ENCODE data around the gene GPR21. TPM values are rescaled to one million over a fixed set of nuclear protein-coding genes. Genes with fewer than 3 reads are reported as not detected.

The GPR21 gene
- total RNA-seq, 2 experiments from 2014 or later = 0.74 to 0.89 TPM

DNA sequence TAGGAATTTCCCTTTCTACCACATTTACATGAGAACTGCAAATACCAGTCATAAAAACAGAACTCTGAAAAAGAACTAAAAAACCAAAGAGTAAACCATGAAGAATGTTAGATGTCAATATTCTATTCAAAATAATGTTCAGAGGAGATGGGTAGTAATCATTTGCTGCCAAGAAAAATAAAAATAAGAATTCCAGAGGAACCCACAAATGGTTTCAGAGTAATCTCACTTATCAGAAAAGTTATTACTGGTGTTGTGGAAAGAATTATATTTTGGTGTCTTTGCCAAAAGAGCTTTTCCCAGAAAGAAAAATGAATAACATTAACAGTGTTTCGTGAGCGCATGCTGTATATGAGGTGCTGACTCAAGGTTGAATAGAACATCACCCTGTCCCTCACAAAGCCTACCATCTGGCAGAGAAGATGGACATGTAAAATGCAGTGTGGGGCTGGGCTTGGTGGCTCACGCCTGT is 35.6 kb downstream of the GPR21 start:
- Histone ChIP-seq H3K27ac (ENCODE audit: low read depth in 1 of 2, low read length in 2 of 2) (no peak overlapping the region), H3K4me3 (ENCODE audit: low read length) (no peak overlapping the region), H3K4me1 (ENCODE audit: insufficient read depth, low read length) (no peaks in the 10 kb centered on the region), H3K36me3 (ENCODE audit: insufficient read depth, low read length) (peaks cover 48% of the 10 kb centered on the region), H3K9me3 (ENCODE audit: control insufficient read depth in 1 of 2, insufficient read depth in 1 of 2, low read length in 2 of 2) (no peaks in the 10 kb centered on the region), H3K27me3 (ENCODE audit: control insufficient read depth in 1 of 2, insufficient read depth in 2 of 2, low read length in 2 of 2) (no peaks in the 10 kb centered on the region)
- DNase-seq (no peak), ATAC-seq (ENCODE audit: poor library complexity) (no peak)
- Mint-ChIP-seq H3K9me3 (no peaks in the 10 kb centered on the region), H3K4me3 (no peak overlapping the region), H3K27me3 (no peaks in the 10 kb centered on the region), H3K4me1 (ENCODE audit: low read depth) (peaks cover 5% of the 10 kb centered on the region), H3K36me3 (ENCODE audit: low read depth) (peaks cover 91% of the 10 kb centered on the region), H3K27ac (no peak overlapping the region)
- ChIA-PET POLR2A (no interaction called here), CTCF (no interaction called here)
- TF ChIP-seq, protein P1, sequence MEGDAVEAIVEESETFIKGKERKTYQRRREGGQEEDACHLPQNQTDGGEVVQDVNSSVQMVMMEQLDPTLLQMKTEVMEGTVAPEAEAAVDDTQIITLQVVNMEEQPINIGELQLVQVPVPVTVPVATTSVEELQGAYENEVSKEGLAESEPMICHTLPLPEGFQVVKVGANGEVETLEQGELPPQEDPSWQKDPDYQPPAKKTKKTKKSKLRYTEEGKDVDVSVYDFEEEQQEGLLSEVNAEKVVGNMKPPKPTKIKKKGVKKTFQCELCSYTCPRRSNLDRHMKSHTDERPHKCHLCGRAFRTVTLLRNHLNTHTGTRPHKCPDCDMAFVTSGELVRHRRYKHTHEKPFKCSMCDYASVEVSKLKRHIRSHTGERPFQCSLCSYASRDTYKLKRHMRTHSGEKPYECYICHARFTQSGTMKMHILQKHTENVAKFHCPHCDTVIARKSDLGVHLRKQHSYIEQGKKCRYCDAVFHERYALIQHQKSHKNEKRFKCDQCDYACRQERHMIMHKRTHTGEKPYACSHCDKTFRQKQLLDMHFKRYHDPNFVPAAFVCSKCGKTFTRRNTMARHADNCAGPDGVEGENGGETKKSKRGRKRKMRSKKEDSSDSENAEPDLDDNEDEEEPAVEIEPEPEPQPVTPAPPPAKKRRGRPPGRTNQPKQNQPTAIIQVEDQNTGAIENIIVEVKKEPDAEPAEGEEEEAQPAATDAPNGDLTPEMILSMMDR (IDR thresholded peaks at IDR 0.05) = no peak
- intact Hi-C loops (cut with DNase I, micrococcal nuclease) = no loop called here

- ChIA-PET POLR2A (no interaction called here), CTCF (interaction anchor here (1.1 kb wide), 1 partner anchor 148 kb away, joined by 3 read pairs; no protein-coding TSS in a partner anchor)
- no peak overlapping the region for H3K27ac ChIP-seq (ENCODE audit: low read depth in 1 of 2, low read length in 2 of 2)
- no peak overlapping the region for H3K4me3 ChIP-seq (ENCODE audit: low read length)
- Mint-ChIP-seq H3K27ac (no peak overlapping the region), H3K9me3 (no peaks in the 10 kb centered on the region), H3K4me3 (no peak overlapping the region), H3K4me1 (ENCODE audit: low read depth) (peaks cover 5% of the 10 kb centered on the region), H3K27me3 (no peaks in the 10 kb centered on the region), H3K36me3 (ENCODE audit: low read depth) (peaks cover 86% of the 10 kb centered on the region)
- DNase-seq (no peak), ATAC-seq (ENCODE audit: poor library complexity) (no peak)
- no peaks in the 10 kb centered on the region for H3K9me3 ChIP-seq (ENCODE audit: control insufficient read depth in 1 of 2, insufficient read depth in 1 of 2, low read length in 2 of 2)
- TF ChIP-seq, protein P1 (IDR thresholded peaks at IDR 0.05) = no peak
- intact Hi-C loops (cut with DNase I, micrococcal nuclease) = no loop called here
- no peaks in the 10 kb centered on the region for H3K4me1 ChIP-seq (ENCODE audit: insufficient read depth, low read length)
- H3K36me3 ChIP-seq (ENCODE audit: insufficient read depth, low read length) = peaks cover 44% of the 10 kb centered on the region
- H3K27me3 ChIP-seq (ENCODE audit: control insufficient read depth in 1 of 2, insufficient read depth in 2 of 2, low read length in 2 of 2) = no peaks in the 10 kb centered on the region
Observed at GRCh38 chr9:123070198-123070597, 36.7 kb downstream of the GPR21 start.

- Histone ChIP-seq H3K36me3 (ENCODE audit: insufficient read depth, low read length) (peaks cover 28% of the 10 kb centered on the region), H3K27me3 (ENCODE audit: control insufficient read depth in 1 of 2, insufficient read depth in 2 of 2, low read length in 2 of 2) (no peaks in the 10 kb centered on the region), H3K27ac (ENCODE audit: low read depth in 1 of 2, low read length in 2 of 2) (no peak overlapping the region), H3K4me3 (ENCODE audit: low read length) (no peak overlapping the region), H3K4me1 (ENCODE audit: insufficient read depth, low read length) (no peaks in the 10 kb centered on the region), H3K9me3 (ENCODE audit: control insufficient read depth in 1 of 2, insufficient read depth in 1 of 2, low read length in 2 of 2) (no peaks in the 10 kb centered on the region)
- CTCF ChIA-PET = no interaction called here
- ATAC-seq (ENCODE audit: poor library complexity) (no peak), DNase-seq (no peak)
- no peak overlapping the region for H3K27ac Mint-ChIP-seq
- TF ChIP-seq, protein P1 (IDR thresholded peaks at IDR 0.05) = no peak
- H3K4me1 Mint-ChIP-seq (ENCODE audit: low read depth) = peaks cover 5% of the 10 kb centered on the region
- H3K9me3 Mint-ChIP-seq = no peaks in the 10 kb centered on the region
- H3K36me3 Mint-ChIP-seq (ENCODE audit: low read depth) = peaks cover 85% of the 10 kb centered on the region
- no peaks in the 10 kb centered on the region for H3K27me3 Mint-ChIP-seq
- intact Hi-C loops (cut with DNase I, micrococcal nuclease) = no loop called here
- H3K4me3 Mint-ChIP-seq = no peak overlapping the region
- POLR2A ChIA-PET = interaction anchor here (0.8 kb wide), 1 partner anchor 282 kb away, joined by 3 read pairs; no protein-coding TSS in a partner anchor
Observed at GRCh38 chr9:123072407-123072995, 39.0 kb downstream of the GPR21 start.

Data from CD4-positive, alpha-beta T cell (primary cell).